Coronary artery (tissue), 2 donors: ENCODE results near the gene CYTH4.

Source experiments
- DNase-seq: peaks from one replicate; pipeline ENCODE4 v3.0.0-alpha.2; 2017; ENCODE audit warnings: low spot score
- H3K27ac ChIP-seq, 2 donors: fragments of 200-600 bp; sonication (generic); one replicate each; pipeline ENCODE4 v1.5.1; 2016 to 2019
- H3K4me3 ChIP-seq: fragments of 200-600 bp; sonication (generic); 2 replicates; pipeline ENCODE4 v1.5.1; 2016; ENCODE audit warnings: mild to moderate bottlenecking, moderate library complexity
- TF ChIP-seq, protein P1 (sequence below): fragments of 200-600 bp; sonication (generic); IDR thresholded peaks from one replicate; pipeline ENCODE4 v1.5.1; 2019; ENCODE audit warnings: antibody characterized with exemption

Gene CYTH4

GRCh38 chr22:37293172-37293571 lies 10.9 kb downstream of the CYTH4 start:
- Histone ChIP-seq H3K27ac (no peak overlapping the region), H3K4me3 (no peak overlapping the region)
- DNase-seq, result no peak
- TF ChIP-seq, protein P1, sequence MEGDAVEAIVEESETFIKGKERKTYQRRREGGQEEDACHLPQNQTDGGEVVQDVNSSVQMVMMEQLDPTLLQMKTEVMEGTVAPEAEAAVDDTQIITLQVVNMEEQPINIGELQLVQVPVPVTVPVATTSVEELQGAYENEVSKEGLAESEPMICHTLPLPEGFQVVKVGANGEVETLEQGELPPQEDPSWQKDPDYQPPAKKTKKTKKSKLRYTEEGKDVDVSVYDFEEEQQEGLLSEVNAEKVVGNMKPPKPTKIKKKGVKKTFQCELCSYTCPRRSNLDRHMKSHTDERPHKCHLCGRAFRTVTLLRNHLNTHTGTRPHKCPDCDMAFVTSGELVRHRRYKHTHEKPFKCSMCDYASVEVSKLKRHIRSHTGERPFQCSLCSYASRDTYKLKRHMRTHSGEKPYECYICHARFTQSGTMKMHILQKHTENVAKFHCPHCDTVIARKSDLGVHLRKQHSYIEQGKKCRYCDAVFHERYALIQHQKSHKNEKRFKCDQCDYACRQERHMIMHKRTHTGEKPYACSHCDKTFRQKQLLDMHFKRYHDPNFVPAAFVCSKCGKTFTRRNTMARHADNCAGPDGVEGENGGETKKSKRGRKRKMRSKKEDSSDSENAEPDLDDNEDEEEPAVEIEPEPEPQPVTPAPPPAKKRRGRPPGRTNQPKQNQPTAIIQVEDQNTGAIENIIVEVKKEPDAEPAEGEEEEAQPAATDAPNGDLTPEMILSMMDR, result no peak

DNA sequence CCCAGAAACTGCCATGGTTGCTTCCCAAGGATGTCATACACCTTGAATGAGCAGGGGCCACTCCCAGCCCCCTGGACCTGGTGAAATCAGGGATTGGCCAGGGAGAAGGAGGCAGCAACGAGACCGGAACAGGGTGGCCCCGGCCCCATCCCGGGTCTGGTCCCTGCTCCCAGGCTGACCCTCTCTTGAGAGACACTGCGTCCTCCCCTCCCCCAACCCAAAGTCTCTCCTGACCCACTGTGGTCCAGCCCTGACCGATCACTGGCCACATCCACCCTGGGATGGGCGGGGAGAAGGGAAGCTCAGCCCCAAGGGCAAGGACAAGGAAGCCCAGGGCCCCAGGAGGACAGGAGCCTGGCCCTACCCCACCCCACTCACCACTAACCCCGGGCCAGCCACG lies 12.4 kb downstream of the CYTH4 start:
- TF ChIP-seq, protein P1, result no peak
- no peak for DNase-seq
- Histone ChIP-seq H3K4me3 (no peak overlapping the region), H3K27ac (no peak overlapping the region)

- H3K4me3 ChIP-seq, result no peak overlapping the region
- TF ChIP-seq, protein P1, result no peak
- no peak overlapping the region for H3K27ac ChIP-seq
- DNase-seq, result no peak
These were observed 13.0 kb downstream of the CYTH4 start for GRCh38 chr22:37295213-37295886.

- Histone ChIP-seq H3K4me3 (no peak overlapping the region), H3K27ac (no peak overlapping the region)
- TF ChIP-seq, protein P1, result no peak
- DNase-seq, result no peak
These were observed 13.6 kb downstream of the CYTH4 start for GRCh38 chr22:37295946-37296345.

DNA sequence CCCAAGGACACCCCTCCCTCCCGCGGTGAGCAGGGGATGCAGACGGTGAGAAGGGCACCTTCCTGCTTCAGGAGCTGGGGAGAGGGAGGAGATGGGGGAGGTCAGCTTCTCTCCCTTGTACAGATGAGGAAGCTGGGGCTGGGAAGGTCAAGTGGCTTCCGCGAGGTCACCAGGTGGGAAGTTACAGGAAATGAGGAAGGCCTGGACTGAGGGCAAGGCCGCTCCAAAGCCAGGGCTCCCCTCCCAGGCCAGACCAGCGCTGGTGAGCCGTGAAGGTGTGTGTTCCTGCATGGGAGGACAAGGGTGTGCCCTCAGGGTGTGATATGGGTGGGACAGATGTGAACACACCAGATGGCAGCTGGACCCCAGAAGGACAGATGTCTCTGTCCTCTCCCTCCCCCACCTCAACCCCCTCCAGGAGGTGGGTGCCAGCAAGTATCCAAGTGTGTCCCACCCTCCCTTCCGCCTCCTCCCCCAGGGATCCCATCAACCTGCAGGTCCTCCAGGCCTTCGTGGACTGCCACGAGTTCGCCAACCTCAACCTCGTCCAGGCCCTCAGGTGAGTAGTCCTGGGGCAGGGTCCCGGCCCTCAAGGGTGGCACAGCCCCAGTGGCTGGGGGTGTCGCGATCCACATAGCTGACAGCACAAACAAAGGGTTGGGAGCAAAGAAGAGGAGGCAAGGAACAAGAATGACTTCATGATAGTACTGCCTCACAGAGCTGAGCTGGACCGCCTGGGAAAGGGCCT lies 16.6 kb downstream of the CYTH4 start:
- TF ChIP-seq, protein P1, result no peak
- Histone ChIP-seq H3K4me3 (no peak overlapping the region), H3K27ac (no peak overlapping the region)
- no peak for DNase-seq

GRCh38 chr22:37299969-37300509 lies 17.7 kb downstream of the CYTH4 start:
- H3K4me3 ChIP-seq, result no peak overlapping the region
- no peak for DNase-seq

More at GRCh38 chr22:37299969-37300509, 17.7 kb downstream of the CYTH4 start:
- TF ChIP-seq, protein P1, result no peak
- H3K27ac ChIP-seq, result no peak overlapping the region
